Liver (tissue), 9 donors: ENCODE data around the gene CAMK2B. TPM values are rescaled to one million over a fixed set of nuclear protein-coding genes. Genes with fewer than 3 reads are reported as not detected.

ENCODE experiments used
- DNase-seq: peaks from one replicate; pipeline ENCODE4 v3.0.0-alpha.2; 2017; ENCODE audit warnings: low spot score
- H3K27ac ChIP-seq, 2 donors: one replicate each; pipeline ENCODE4 v1.7.0; 2013; ENCODE audit warnings: inconsistent platforms in 2 of 2, low read length in 2 of 2, control low read depth in 1 of 2, low read depth in 1 of 2, mild to moderate bottlenecking in 1 of 2
- H3K27me3 ChIP-seq, 4 donors: one replicate each; pipeline versions ENCODE4 v1.6.1 to v1.7.0; 2013; ENCODE audit warnings: low read length in 3 of 4, inconsistent platforms in 1 of 4, mild to moderate bottlenecking in 1 of 4, moderate library complexity in 1 of 4; ENCODE audit not compliant: control insufficient read depth in 4 of 4, insufficient read depth in 4 of 4
- H3K36me3 ChIP-seq, 4 donors: one replicate each; pipeline versions ENCODE4 v1.6.1 to v1.7.0; 2013; ENCODE audit warnings: low read length in 3 of 4, mild to moderate bottlenecking in 3 of 4, low read depth in 1 of 4, moderate library complexity in 1 of 4; ENCODE audit not compliant: control insufficient read depth in 4 of 4, insufficient read depth in 3 of 4
- H3K4me1 ChIP-seq, 4 donors: one replicate each; pipeline versions ENCODE4 v1.6.1 to v1.7.0; 2013; ENCODE audit warnings: low read length in 3 of 4, mild to moderate bottlenecking in 3 of 4, moderate library complexity in 1 of 4; ENCODE audit not compliant: control insufficient read depth in 4 of 4, insufficient read depth in 4 of 4
- H3K4me3 ChIP-seq, 3 donors: one replicate each; pipeline versions ENCODE4 v1.6.1 to v1.7.0; 2013; ENCODE audit warnings: low read length in 3 of 3, control low read depth in 1 of 3, low read depth in 1 of 3, mild to moderate bottlenecking in 1 of 3
- H3K9ac ChIP-seq, 2 donors: one replicate each; pipeline ENCODE4 v1.7.0; 2013; ENCODE audit warnings: low read length in 2 of 2, mild to moderate bottlenecking in 2 of 2, moderate library complexity in 2 of 2, control low read depth in 1 of 2, low read depth in 1 of 2
- H3K9me3 ChIP-seq, 4 donors: one replicate each; pipeline versions ENCODE4 v1.6.1 to v1.7.0; 2013; ENCODE audit warnings: low read length in 3 of 4; ENCODE audit not compliant: control insufficient read depth in 4 of 4
- ATF3 ChIP-seq: IDR thresholded peaks from 2 replicates; pipeline ENCODE4 v1.6.1; 2016; ENCODE audit warnings: antibody characterized with exemption
- CTCF ChIP-seq: fragments of 150-350 bp; IDR thresholded peaks from 2 replicates; pipeline ENCODE4 v1.5.1; 2017; ENCODE audit warnings: improper control_type of control experiment, low read depth, low read length; ENCODE audit not compliant: missing input control
- EGR1 ChIP-seq, 2 donors: IDR thresholded peaks; 2 replicates each; pipeline ENCODE4 v1.6.1; 2016 to 2018; ENCODE audit warnings: antibody characterized with exemption in 2 of 2, low read depth in 2 of 2
- FOXA1 ChIP-seq: IDR thresholded peaks from 2 replicates; pipeline ENCODE4 v1.6.1; 2016; ENCODE audit warnings: antibody characterized with exemption
- HNF4A ChIP-seq, 2 donors: conservative IDR thresholded peaks; 2 replicates each; pipeline ENCODE4 v1.6.1; 2016; ENCODE audit warnings: antibody characterized with exemption in 2 of 2, mild to moderate bottlenecking in 2 of 2
- MAX ChIP-seq: IDR thresholded peaks from 2 replicates; pipeline ENCODE4 v1.6.1; 2016; ENCODE audit warnings: antibody characterized with exemption
- NR2F2 ChIP-seq: IDR thresholded peaks from 2 replicates; pipeline ENCODE4 v1.6.1; 2016; ENCODE audit warnings: antibody characterized with exemption
- RAD21 ChIP-seq, 2 donors: IDR thresholded peaks; 2 replicates each; pipeline ENCODE4 v1.6.1; 2016; ENCODE audit warnings: antibody characterized with exemption in 2 of 2, mild to moderate bottlenecking in 2 of 2
- REST ChIP-seq: IDR thresholded peaks from 2 replicates; pipeline ENCODE4 v1.6.1; 2016; ENCODE audit warnings: antibody characterized with exemption, mild to moderate bottlenecking
- RXRA ChIP-seq, 2 donors: IDR thresholded peaks; 2 replicates each; pipeline ENCODE4 v1.6.1; 2017 to 2018; ENCODE audit warnings: antibody characterized with exemption in 2 of 2, mild to moderate bottlenecking in 1 of 2
- TAF1 ChIP-seq: conservative IDR thresholded peaks from 2 replicates; pipeline ENCODE4 v1.6.1; 2016; ENCODE audit warnings: antibody characterized with exemption, mild to moderate bottlenecking
- ZBTB33 ChIP-seq: IDR thresholded peaks from 2 replicates; pipeline ENCODE4 v1.6.1; 2016; ENCODE audit warnings: antibody characterized with exemption
- WGBS: extraction: QIAGEN DNeasy Blood & Tissue Kit; methylation state at CpG from one replicate; pipeline ENCODE4 v1.1.7; 2013; 5-methylcytosine and 5-hydroxymethylcytosine counted together
- polyA plus RNA-seq, 2 donors: library from polyadenylated mRNA; stranded (reverse) in 1 of 2; unstranded in 1 of 2; fragments of 200-250 nt in 1 of 2; fragments of >200 nt in 1 of 2; fragmentation: Nextera tagmentation in 1 of 2; extraction: Ambion mirVana in 1 of 2; gene quantifications; one replicate each; pipeline versions ENCODE4 v1.2.1 to v1.2.3, GENCODE V29; 2013 to 2015
- total RNA-seq, 2 donors: library from RNA; depleted of rRNA; stranded (reverse); fragments of >200 nt; gene quantifications; one replicate each; pipeline ENCODE4 v1.2.3, GENCODE V29; 2014
- donor health status: healthy.
- donor health status: healthy.
- donor health status: healthy.
- donor health status: healthy.
- donor health status: healthy.

The CAMK2B gene
- total and polyA plus RNA-seq, 4 donors, result 2.1 to 3.3 (median 2.2) TPM; not detected in 1

- TF ChIP-seq CTCF (no peak), ATF3 (no peak)
Observed at GRCh38 chr7:44313016-44313415, 12.4 kb downstream of the CAMK2B start (continued).

- H3K4me3 ChIP-seq, result no peak overlapping the region
- TF ChIP-seq REST (no peak), FOXA1 (no peak), HNF4A (conservative IDR thresholded peaks at IDR 0.05) (no peak), TAF1 (no peak), RAD21 (IDR thresholded peaks at IDR 0.05) (no peak), RXRA (IDR thresholded peaks at IDR 0.05) (no peak)
- H3K36me3 ChIP-seq, result no peaks in the 10 kb centered on the region
- H3K27me3 ChIP-seq, result no peaks in the 10 kb centered on the region
- H3K4me1 ChIP-seq, result peaks cover 0 to 10% (median 4%) of the 10 kb centered on the region in 4 donors
- WGBS, result 92% methylated on average over 16 of the region's 16 CpGs
- no peak overlapping the region for H3K27ac ChIP-seq
- H3K9me3 ChIP-seq, result no peaks in the 10 kb centered on the region
- peak; percentile 26 for DNase-seq
- no peak overlapping the region for H3K9ac ChIP-seq
Observed at GRCh38 chr7:44311561-44312495, 13.6 kb downstream of the CAMK2B start.

- WGBS, result 85% methylated on average over 10 of the region's 10 CpGs
- Histone ChIP-seq H3K27me3 (no peaks in the 10 kb centered on the region), H3K27ac (no peak overlapping the region), H3K9me3 (no peaks in the 10 kb centered on the region), H3K9ac (no peak overlapping the region), H3K4me1 (peaks cover 0 to 10% (median 4%) of the 10 kb centered on the region in 4 donors), H3K4me3 (peak overlapping the region in 1 of 3 donors; percentile 48), H3K36me3 (no peaks in the 10 kb centered on the region)
- DNase-seq, result no peak
- TF ChIP-seq NR2F2 (no peak), MAX (no peak), ATF3 (no peak), EGR1 (IDR thresholded peaks at IDR 0.05; ENCODE audit: low read depth in 2 of 2) (no peak), ZBTB33 (no peak), RXRA (IDR thresholded peaks at IDR 0.05) (no peak), CTCF (no peak)
Observed at GRCh38 chr7:44310221-44310848, 15.1 kb downstream of the CAMK2B start.
